T-helper 2 cell treated with Interferon-gamma antibody and Interleukin-4, amounts not matched to agents 5 μg/mL and 100 μg/mL, for 36 hours (primary cell): Measurements from ENCODE around the gene GNS.
A peak's percentile ranks its signal among the peaks of the same experiment; 100 is the strongest.
"Not testable (repeated sequence)": the region's sequence is repeated elsewhere in the genome, so short reads cannot be mapped to it uniquely, and the experiment has no call there.

Experiments
- DNase-seq: peaks from one replicate; pipeline ENCODE4 v3.0.0; 2021; ENCODE audit warnings: low spot score
- H3K27ac Mint-ChIP-seq: one replicate; pipeline ENCODE4 v1.8.0; 2021; ENCODE audit warnings: mild to moderate bottlenecking, mixed read lengths
- H3K27me3 Mint-ChIP-seq: one replicate; pipeline ENCODE4 v1.8.0; 2021; ENCODE audit warnings: low read depth, mixed read lengths
- H3K36me3 Mint-ChIP-seq: one replicate; pipeline ENCODE4 v1.8.0; 2021; ENCODE audit warnings: low read depth, mixed read lengths
- H3K4me1 Mint-ChIP-seq: one replicate; pipeline ENCODE4 v1.8.0; 2021; ENCODE audit warnings: low read depth, mixed read lengths
- H3K4me3 Mint-ChIP-seq: one replicate; pipeline ENCODE4 v1.8.0; 2022; ENCODE audit warnings: mild to moderate bottlenecking, moderate library complexity, mixed read lengths
- H3K9me3 Mint-ChIP-seq: one replicate; pipeline ENCODE4 v1.8.0; 2021; ENCODE audit warnings: mixed read lengths

Gene GNS

DNA sequence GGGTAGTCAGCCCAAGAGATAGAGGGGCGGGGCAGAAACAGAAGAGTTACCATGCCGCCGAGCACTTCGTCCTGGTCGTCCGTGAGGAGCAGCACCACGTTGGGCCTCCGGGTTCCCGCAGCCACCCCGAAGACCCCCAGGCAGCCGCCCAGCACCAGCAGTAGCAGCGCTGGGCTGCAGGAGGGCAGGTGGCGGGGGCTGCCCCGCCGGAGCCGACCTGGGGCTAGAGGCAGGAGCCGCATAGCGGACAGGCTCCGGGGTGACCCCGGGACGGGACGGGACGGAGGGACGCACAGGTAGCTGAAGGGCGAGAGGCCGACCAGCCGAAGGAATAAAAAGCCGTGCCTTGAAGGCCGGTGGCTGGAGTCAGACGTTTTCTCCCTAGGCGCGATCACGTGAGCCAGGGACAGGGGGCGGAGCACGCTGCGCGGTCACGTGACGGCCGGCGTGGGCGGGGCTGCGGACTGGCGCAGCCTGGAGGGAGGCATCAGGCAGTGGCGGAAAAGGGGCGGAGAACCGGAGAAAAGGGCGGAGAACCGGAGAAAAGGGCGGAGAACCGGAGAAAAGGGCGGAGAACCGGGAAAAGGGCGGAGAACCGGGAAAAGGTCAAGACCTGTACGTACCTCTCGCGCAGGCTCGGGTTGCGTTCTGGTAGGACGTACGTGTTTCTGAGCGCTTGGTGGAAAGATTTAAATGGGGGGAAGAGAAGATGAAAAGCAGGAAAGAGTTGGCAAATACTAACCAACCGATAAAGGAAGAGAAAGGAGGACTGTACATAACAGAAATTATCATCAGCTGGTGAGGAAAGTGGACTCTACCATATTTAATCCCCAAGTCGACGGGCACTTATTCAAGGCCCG lies at the start of gene GNS:
Gene GNS, minus strand, starts transcription at position 372 of the 860 bp plus-strand sequence. Its CDS starts 130 bp downstream, at position 242.
- H3K9me3 Mint-ChIP-seq: no peaks in the 10 kb centered on the region
- H3K27me3 Mint-ChIP-seq: peaks cover 5% of the 10 kb centered on the region
- peak; percentile 96 for DNase-seq
- peaks cover 12% of the 10 kb centered on the region for H3K36me3 Mint-ChIP-seq
- H3K4me3 Mint-ChIP-seq: peak within 1 kb of the TSS; percentile 96
- H3K27ac Mint-ChIP-seq: peak within 1 kb of the TSS; percentile 89
- H3K4me1 Mint-ChIP-seq: peaks cover 34% of the 10 kb centered on the region

DNA sequence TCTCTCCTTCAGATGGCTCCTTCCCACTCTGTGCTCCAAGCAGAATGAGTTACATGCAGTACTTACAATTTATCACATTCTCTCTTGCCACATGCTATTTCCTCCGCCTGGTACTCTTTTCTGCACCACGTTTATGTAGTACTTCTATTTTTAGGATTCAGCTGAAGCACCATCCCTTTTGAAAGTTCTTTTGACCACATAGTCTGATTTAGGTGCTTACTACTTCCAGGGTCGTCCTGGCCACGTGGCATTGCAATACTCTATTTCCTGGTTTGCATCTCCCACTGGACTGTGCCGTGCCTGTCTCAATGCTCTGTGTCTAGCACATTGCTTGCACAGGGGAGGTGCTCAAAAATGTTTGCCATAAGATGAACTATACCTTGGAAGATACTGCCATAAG lies 48.9 kb upstream of the GNS start:
- H3K4me1 Mint-ChIP-seq: no peaks in the 10 kb centered on the region

DNA sequence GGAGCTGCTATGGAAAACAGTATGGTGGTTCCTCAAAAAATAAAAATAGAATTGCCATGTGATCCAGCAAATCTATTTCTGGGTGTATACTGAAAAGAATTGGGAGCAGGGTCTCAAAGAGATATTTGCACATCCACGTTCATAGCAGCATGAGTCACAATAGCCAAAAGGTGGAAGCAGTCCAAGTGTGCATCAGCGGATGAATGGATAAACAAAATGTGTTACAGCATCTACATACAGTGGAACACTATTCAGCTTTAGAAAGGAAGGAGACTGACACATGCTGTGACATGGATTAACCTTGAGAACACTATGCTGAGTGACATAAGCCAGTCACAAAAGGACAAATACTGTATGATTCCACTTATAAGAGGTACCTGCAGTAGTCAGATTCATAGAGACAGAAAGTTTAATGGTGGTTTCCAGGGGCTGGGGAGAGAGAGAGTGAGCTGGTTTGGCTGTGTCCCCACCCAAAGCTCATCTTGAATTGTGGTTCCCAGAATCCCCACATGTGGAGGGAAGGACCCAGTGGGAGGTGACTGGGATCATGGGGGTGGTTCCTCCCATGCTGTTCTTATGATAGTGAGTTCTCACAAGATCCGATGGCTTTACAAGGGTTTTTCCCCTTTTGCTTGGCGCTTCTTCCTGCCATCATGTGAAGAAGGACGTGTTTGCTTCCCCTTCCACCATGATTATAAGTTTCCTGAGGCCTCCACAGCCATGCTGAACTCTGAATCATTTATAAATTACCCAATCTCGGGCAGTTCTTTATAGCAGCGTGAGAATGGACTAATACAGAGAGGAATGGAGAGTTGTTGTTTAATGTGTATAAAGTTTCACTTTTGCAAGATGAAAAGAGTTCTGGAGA lies 47.6 kb upstream of the GNS start:
- Mint-ChIP-seq H3K27me3 (peaks cover 36% of the 10 kb centered on the region), H3K27ac (no peak overlapping the region), H3K4me1 (no peaks in the 10 kb centered on the region), H3K9me3 (no peaks in the 10 kb centered on the region), H3K4me3 (no peak overlapping the region), H3K36me3 (no peaks in the 10 kb centered on the region)
- no peak for DNase-seq

More for the DNA sequence above, 48.9 kb upstream of the GNS start:
- H3K9me3 Mint-ChIP-seq: no peaks in the 10 kb centered on the region
- no peak overlapping the region for H3K4me3 Mint-ChIP-seq
- peaks cover 36% of the 10 kb centered on the region for H3K27me3 Mint-ChIP-seq
- DNase-seq: no peak
- no peaks in the 10 kb centered on the region for H3K36me3 Mint-ChIP-seq
- no peak overlapping the region for H3K27ac Mint-ChIP-seq

DNA sequence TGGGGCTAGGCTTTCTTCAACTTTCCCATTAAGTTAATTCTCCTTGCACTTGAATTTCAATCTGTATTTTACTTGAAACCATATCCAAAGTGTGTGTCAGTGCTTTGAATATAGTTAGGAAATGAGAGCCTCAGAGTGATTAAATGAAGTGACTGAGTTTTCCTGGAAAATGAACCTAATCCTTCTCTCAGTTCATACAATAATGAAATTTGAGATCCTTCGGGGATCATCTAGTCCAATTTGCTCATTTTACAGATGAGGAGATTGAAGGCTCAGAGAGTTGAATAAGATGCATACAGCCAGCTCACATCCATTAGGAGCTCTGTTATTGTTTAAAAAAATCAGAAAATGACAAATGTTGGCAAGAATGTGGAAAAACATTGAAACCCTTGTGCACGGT lies 47.0 kb upstream of the GNS start:
- Mint-ChIP-seq H3K9me3 (no peaks in the 10 kb centered on the region), H3K27ac (no peak overlapping the region), H3K36me3 (no peaks in the 10 kb centered on the region), H3K4me3 (no peak overlapping the region), H3K4me1 (no peaks in the 10 kb centered on the region), H3K27me3 (peaks cover 34% of the 10 kb centered on the region)
- DNase-seq: no peak

DNA sequence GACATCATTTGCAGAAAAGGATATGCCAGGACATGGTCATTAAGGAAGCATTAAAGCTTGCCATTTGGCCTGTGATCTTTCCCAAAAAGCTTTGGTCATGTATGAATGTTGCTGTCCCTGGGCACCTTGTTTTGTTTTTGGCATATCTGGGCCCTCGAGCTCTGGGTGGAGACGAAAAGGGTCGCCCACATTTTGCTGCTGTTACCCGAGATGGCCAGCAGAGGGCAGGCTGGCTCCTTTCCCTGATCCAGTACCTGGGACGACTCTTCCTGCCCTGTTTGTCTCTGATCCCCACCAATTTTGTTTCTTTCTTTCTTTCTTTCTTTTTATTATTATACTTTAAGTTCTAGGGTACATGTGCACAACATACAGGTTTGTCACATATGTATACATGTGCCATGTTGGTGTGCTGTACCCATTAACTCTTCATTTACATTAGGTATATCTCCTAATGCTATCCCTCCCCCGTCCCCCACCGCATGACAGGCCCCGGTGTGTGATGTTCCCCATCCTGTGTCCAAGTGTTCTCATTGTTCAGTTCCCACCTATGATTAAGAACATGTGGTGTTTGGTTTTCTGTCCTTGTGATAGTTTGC lies 43.1 kb upstream of the GNS start:
- not testable (repeated sequence) for H3K36me3 Mint-ChIP-seq, H3K4me1 Mint-ChIP-seq, H3K27ac Mint-ChIP-seq, H3K4me3 Mint-ChIP-seq, H3K9me3 Mint-ChIP-seq
- peaks cover 40% of the 10 kb centered on the region for H3K27me3 Mint-ChIP-seq
- peak; percentile 41 for DNase-seq

DNA sequence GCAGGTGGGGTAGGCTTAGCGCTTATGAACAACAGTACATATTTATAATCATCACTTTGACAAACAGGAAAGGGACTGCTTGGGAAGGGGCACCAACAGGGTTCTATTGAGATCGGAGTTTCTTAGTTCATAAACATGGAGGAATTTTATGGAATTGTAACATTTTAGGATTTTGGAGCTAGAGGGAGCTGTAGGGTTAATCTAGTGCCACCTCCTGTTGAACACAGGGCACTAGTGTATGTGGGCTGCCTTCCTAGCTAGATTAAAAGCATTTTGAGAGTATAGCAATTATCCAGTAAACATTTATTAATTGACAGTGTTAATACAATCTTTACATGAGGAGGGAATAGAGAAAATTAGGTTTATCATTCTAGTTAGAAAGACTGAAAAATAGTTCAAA lies 42.2 kb upstream of the GNS start:
- Mint-ChIP-seq H3K4me3 (no peak overlapping the region), H3K27me3 (peaks cover 33% of the 10 kb centered on the region), H3K27ac (no peak overlapping the region)

DNA sequence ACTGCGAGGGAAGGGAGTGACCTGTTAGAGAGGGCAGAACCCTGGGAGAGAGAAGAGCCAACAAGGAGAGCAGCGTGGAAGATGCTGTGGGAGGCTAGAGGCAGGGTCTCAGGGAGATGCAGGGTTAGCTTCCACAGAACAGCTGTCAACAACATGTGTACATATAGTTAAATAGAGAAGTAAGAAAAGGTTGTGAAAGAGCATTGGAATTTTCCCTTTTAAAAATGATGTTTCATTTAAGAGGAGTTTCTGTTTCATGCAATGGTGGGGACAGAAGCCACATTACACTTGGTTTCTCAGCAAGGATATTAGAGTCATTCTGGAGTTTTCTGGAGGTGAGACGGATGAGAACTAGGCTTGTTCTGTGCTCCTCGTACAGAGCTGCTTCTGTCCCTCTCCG lies 41.4 kb upstream of the GNS start:
- Mint-ChIP-seq H3K36me3 (no peaks in the 10 kb centered on the region), H3K4me1 (no peaks in the 10 kb centered on the region), H3K4me3 (no peak overlapping the region), H3K9me3 (no peaks in the 10 kb centered on the region), H3K27ac (no peak overlapping the region), H3K27me3 (peaks cover 31% of the 10 kb centered on the region)
- no peak for DNase-seq

More for the DNA sequence above, 42.2 kb upstream of the GNS start:
- Mint-ChIP-seq H3K9me3 (no peaks in the 10 kb centered on the region), H3K36me3 (no peaks in the 10 kb centered on the region), H3K4me1 (no peaks in the 10 kb centered on the region)
- no peak for DNase-seq

DNA sequence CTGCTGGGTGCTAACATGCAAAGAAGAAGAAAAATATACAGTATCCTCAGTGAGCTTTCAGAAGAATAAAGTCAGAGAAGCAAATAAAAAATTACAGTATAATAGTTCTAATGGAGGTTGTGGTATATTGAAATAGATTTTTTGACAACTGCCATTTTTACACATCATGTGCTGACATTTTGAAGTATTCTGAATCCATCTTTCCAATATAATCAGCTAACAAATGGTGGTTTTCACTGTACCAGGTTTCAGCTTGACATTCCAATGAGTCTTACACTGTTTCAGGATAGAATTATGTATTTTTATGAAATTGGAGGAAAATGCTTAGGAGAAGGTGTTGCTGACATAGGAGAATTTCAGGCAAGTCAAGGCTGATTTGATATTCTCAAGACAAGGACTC lies 39.0 kb upstream of the GNS start:
- H3K4me3 Mint-ChIP-seq: no peak overlapping the region

DNA sequence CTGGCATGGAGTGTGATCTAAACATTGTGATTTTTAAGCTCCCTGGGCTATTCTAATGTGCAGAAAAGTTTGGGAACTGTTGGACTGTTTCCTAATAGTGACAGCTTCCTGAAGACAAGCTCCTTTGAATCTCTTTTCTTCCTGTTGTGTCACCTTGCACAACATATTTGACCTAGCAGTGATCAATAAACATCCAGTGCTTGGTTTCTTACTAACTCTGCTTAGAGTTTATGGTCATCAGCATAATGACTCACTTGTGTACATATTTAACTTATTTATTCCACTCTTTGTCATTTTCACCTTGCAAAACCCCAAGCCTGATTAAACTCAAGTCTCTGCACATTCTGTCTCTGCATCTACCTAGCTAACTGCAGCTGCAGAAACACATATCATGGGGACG lies 38.0 kb upstream of the GNS start:
- DNase-seq: no peak
- Mint-ChIP-seq H3K36me3 (no peaks in the 10 kb centered on the region), H3K27ac (no peak overlapping the region), H3K9me3 (no peaks in the 10 kb centered on the region), H3K27me3 (peaks cover 20% of the 10 kb centered on the region), H3K4me3 (no peak overlapping the region), H3K4me1 (no peaks in the 10 kb centered on the region)

More for the DNA sequence above, 39.0 kb upstream of the GNS start:
- Mint-ChIP-seq H3K4me1 (no peaks in the 10 kb centered on the region), H3K9me3 (no peaks in the 10 kb centered on the region), H3K27me3 (peaks cover 22% of the 10 kb centered on the region), H3K27ac (no peak overlapping the region), H3K36me3 (no peaks in the 10 kb centered on the region)
- no peak for DNase-seq

DNA sequence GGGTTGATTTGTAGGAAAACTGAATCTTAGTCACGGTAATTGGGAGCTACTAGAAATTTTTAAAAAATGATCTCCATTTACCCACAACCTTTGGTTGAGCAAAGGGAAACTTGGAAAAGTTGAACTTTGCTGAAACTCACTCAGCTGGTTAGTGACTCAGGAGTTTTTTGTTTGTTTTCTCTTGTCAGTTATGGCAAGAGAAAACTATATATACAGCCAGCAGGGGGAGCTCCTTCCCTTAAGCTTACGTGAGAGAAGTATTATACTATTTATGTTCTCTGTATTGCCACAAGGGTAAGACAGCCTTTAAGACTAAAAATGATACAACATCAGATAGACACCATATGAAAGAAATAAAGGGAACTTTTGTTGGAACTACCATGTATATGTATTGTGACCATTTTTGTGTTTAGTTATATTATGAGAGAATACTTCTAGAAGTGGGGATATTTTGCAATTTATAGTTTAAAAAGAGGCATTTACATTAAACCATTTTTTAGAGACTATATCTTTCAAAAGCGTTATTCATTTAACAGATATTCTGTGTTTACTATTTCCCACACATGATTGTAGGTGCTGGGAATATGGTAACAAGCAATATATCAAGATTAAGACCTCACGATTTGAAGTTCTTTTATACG lies 37.1 kb upstream of the GNS start:
- H3K36me3 Mint-ChIP-seq: no peaks in the 10 kb centered on the region
- no peaks in the 10 kb centered on the region for H3K4me1 Mint-ChIP-seq
- peaks cover 20% of the 10 kb centered on the region for H3K27me3 Mint-ChIP-seq

DNA sequence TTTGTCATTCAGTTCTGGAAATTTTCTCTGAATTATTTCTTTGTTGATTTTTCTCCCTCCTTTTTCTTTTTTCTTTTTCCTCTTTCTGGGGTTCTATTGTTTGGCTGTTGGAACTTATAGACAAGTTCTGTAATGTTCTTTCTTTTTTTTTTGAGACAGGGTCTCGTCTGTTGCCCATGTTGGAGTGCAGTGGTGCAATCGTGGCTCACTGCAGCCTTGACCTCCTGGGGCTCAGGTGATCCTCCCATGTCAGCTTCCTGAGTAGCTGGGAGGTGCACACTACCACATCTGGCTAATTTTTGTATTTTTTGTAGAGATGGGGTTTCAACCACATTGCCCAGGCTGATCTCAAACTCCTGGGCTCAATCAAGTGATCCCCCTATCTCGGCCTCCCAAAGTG lies 35.1 kb upstream of the GNS start:
- no peaks in the 10 kb centered on the region for H3K4me1 Mint-ChIP-seq
- no peak overlapping the region for H3K27ac Mint-ChIP-seq
- no peak overlapping the region for H3K4me3 Mint-ChIP-seq
- no peak for DNase-seq
- H3K9me3 Mint-ChIP-seq: no peaks in the 10 kb centered on the region
- no peaks in the 10 kb centered on the region for H3K36me3 Mint-ChIP-seq
- H3K27me3 Mint-ChIP-seq: peaks cover 13% of the 10 kb centered on the region

More for the DNA sequence above, 37.1 kb upstream of the GNS start:
- Mint-ChIP-seq H3K9me3 (no peaks in the 10 kb centered on the region), H3K4me3 (no peak overlapping the region), H3K27ac (no peak overlapping the region)
- DNase-seq: peak; percentile 51

DNA sequence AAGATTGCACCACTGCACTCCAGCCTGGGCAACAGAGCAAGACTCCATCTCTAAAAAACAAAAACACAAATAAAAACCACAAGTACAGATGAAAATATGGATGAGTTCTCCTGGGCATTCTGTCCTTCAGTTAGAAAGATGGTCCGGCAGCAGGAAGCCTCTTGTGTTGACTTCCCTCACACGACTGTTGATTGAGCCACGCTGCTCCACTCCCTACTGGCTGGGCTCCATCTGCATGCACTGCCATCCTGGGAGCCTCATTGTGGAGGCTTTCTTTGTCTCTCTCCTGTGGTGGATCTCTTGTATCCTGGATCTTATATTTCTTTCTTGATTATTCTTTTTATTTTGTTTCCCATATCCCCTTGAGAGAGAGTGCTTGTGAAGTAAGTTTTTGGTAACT lies 34.4 kb upstream of the GNS start:
- H3K27ac Mint-ChIP-seq: no peak overlapping the region
- H3K27me3 Mint-ChIP-seq: peaks cover 19% of the 10 kb centered on the region
- DNase-seq: no peak
- H3K4me1 Mint-ChIP-seq: no peaks in the 10 kb centered on the region
- H3K4me3 Mint-ChIP-seq: no peak overlapping the region
- H3K9me3 Mint-ChIP-seq: no peaks in the 10 kb centered on the region
- H3K36me3 Mint-ChIP-seq: no peaks in the 10 kb centered on the region

DNA sequence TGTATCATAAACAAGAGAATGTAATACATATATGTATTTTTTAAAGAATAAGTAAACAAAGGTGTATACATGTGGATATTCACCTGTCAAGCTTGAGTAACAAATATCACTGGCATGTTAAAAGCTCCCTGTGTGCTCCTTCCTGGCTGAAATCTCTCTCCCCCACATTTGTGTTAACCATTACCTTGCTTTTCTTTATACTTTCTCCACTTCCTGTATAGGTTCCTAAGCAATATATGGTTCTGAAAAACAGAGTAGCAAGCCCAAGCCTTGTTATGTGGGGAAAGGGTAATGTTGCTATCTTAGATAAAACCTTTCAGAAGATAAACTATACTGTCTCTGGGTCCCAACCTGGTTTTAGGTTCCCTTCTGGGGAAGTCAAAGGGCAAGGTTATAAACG lies 32.9 kb upstream of the GNS start:
- H3K9me3 Mint-ChIP-seq: no peaks in the 10 kb centered on the region
- no peak for DNase-seq
- H3K4me3 Mint-ChIP-seq: no peak overlapping the region
- H3K4me1 Mint-ChIP-seq: no peaks in the 10 kb centered on the region
- H3K27ac Mint-ChIP-seq: no peak overlapping the region
- H3K36me3 Mint-ChIP-seq: no peaks in the 10 kb centered on the region
- peaks cover 19% of the 10 kb centered on the region for H3K27me3 Mint-ChIP-seq
